Prostate gland (tissue), 2 donors: ENCODE measurements around the gene PFDN5. TPM values are rescaled to one million over a fixed set of nuclear protein-coding genes. Genes with fewer than 3 reads are reported as not detected.

Source experiments
- DNase-seq: peaks from one replicate; pipeline ENCODE4 v3.0.0-alpha.2; 2019; ENCODE audit warnings: low spot score
- H3K27ac ChIP-seq, 2 donors: fragments of 200-600 bp; sonication (generic); 2 replicates each; pipeline ENCODE4 v1.5.1; 2017 to 2019
- H3K27me3 ChIP-seq: fragments of 200-600 bp; sonication (generic); replicated peaks from 2 replicates; pipeline ENCODE4 v1.5.1; 2019; ENCODE audit not compliant: insufficient read depth
- H3K36me3 ChIP-seq, 2 donors: fragments of 200-600 bp; sonication (generic); 1 replicate in 1 of 2; 2 replicates in 1 of 2; pipeline versions ENCODE4 v1.5.1 to v1.8.1; 2017 to 2019
- H3K4me1 ChIP-seq: fragments of 200-600 bp; sonication (generic); replicated peaks from 2 replicates; pipeline ENCODE4 v1.5.1; 2019
- H3K4me3 ChIP-seq, 2 donors: fragments of 200-600 bp; sonication (generic); 2 replicates each; pipeline ENCODE4 v1.5.1; 2017 to 2019
- H3K9me3 ChIP-seq: fragments of 200-600 bp; sonication (generic); 2 replicates; pipeline ENCODE4 v1.5.1; 2017
- POLR2A ChIP-seq: fragments of 450-650 bp; IDR thresholded peaks from one replicate; pipeline ENCODE4 v1.6.1; 2016; ENCODE audit warnings: antibody characterized with exemption, mild to moderate bottlenecking
- POLR2AphosphoS5 ChIP-seq: sonication (generic); formaldehyde crosslinking; IDR thresholded peaks from one replicate; pipeline ENCODE4 v1.6.1; 2017; ENCODE audit warnings: antibody characterized with exemption
- WGBS: methylation state at CpG from one replicate; pipeline ENCODE4 v1.1.5; 2018; 5-methylcytosine and 5-hydroxymethylcytosine counted together
- intact Hi-C: fragments of 100-400 bp; cut with DNase I; formaldehyde crosslinking; loops from one replicate; pipeline ENCODE4 v1.14.2; 2022
- total RNA-seq, 2 donors: library from RNA; depleted of rRNA; stranded (reverse); fragments of >200 nt; gene quantifications; one replicate each; pipeline ENCODE4 v1.1.0, GENCODE V29; 2016
- TF ChIP-seq, protein P1 (sequence below), 4 experiments: fragments of 200-600 bp in 2 of 4; fragments of 450-650 bp in 2 of 4; sonication (generic) in 2 of 4; IDR thresholded peaks; 1 replicate in 3 of 4; 2 replicates in 1 of 4; pipeline ENCODE4 v1.5.1; 2016 to 2019; ENCODE audit warnings: antibody characterized with exemption in 4 of 4, mild to moderate bottlenecking in 2 of 4, moderate library complexity in 2 of 4

PFDN5 gene
- total RNA-seq, 2 donors from 2014 or later, result 552 to 673 TPM

- no peaks in the 10 kb centered on the region for H3K9me3 ChIP-seq
These were observed 43.6 kb downstream of the PFDN5 start for GRCh38 chr12:53338916-53339315.

DNA sequence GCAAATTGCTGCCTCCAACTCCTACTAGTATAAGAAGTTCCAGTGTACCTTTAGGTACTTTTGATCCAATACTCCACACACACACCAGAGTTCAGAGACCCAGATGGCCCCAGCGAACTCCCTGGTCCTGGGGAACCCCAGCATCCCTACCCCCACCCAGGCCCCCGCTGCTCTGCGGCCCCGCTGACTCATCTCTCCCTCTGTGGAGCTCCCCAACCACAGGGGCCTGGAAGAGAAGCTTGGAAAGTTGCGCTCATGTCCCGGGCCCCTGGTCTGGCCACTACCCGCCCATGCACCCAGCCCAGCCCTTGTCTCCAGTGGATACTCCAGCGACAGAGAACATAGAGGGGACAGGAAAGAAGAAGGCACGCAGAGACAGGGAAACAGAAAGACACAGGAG is 45.1 kb downstream of the PFDN5 start:
- Histone ChIP-seq H3K27me3 (peaks cover 10% of the 10 kb centered on the region), H3K27ac (no peak overlapping the region), H3K9me3 (no peaks in the 10 kb centered on the region), H3K4me3 (no peak overlapping the region), H3K36me3 (no peaks in the 10 kb centered on the region), H3K4me1 (no peaks in the 10 kb centered on the region)
- TF ChIP-seq POLR2A (no peak), POLR2AphosphoS5 (no peak)
- TF ChIP-seq, protein P1, sequence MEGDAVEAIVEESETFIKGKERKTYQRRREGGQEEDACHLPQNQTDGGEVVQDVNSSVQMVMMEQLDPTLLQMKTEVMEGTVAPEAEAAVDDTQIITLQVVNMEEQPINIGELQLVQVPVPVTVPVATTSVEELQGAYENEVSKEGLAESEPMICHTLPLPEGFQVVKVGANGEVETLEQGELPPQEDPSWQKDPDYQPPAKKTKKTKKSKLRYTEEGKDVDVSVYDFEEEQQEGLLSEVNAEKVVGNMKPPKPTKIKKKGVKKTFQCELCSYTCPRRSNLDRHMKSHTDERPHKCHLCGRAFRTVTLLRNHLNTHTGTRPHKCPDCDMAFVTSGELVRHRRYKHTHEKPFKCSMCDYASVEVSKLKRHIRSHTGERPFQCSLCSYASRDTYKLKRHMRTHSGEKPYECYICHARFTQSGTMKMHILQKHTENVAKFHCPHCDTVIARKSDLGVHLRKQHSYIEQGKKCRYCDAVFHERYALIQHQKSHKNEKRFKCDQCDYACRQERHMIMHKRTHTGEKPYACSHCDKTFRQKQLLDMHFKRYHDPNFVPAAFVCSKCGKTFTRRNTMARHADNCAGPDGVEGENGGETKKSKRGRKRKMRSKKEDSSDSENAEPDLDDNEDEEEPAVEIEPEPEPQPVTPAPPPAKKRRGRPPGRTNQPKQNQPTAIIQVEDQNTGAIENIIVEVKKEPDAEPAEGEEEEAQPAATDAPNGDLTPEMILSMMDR (IDR thresholded peaks at IDR 0.05), result no peak
- no peak for DNase-seq
- intact Hi-C loops, result no loop called here
- 86% methylated on average over 9 of the region's 9 CpGs for WGBS

More at GRCh38 chr12:53338916-53339315, 43.6 kb downstream of the PFDN5 start:
- TF ChIP-seq POLR2AphosphoS5 (no peak), POLR2A (no peak)
- TF ChIP-seq, protein P1 (IDR thresholded peaks at IDR 0.05), result no peak
- Histone ChIP-seq H3K4me1 (no peaks in the 10 kb centered on the region), H3K36me3 (no peaks in the 10 kb centered on the region), H3K27me3 (peaks cover 10% of the 10 kb centered on the region), H3K27ac (no peak overlapping the region), H3K4me3 (no peak overlapping the region)
- intact Hi-C loops, result no loop called here
- no peak for DNase-seq
- WGBS, result 27% methylated on average over 6 of the region's 6 CpGs

GRCh38 chr12:53343449-53343848 is 48.1 kb downstream of the PFDN5 start:
- DNase-seq, result no peak
- Histone ChIP-seq H3K27me3 (peaks cover 4% of the 10 kb centered on the region), H3K4me3 (no peak overlapping the region), H3K9me3 (no peaks in the 10 kb centered on the region), H3K36me3 (no peaks in the 10 kb centered on the region), H3K4me1 (no peaks in the 10 kb centered on the region), H3K27ac (no peak overlapping the region)
- TF ChIP-seq POLR2AphosphoS5 (no peak), POLR2A (no peak)
- TF ChIP-seq, protein P1 (IDR thresholded peaks at IDR 0.05), result no peak
- 50% methylated on average over 3 of the region's 3 CpGs for WGBS
- intact Hi-C loops, result no loop called here

DNA sequence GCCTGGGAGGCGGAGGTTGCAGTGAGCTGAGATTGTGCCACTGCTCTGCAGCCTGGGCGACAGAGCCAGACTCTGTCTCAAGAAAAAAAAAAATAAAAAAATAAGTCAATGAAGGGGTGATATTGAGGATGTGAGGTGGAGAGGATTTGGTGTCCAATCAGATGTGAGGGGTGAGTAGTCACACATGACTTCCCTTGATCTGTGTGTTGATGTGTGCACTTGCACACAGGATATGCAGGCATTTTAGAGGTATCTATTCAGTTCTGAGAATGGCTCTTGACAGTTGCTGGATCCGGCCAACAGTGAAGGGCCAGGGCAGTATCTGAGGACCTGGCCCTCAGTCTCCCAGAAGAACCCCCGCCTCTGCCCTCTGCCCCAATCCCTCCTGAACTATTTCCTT is 48.6 kb downstream of the PFDN5 start:
- intact Hi-C loops, result no loop called here
- Histone ChIP-seq H3K4me3 (no peak overlapping the region), H3K27ac (no peak overlapping the region)

GRCh38 chr12:53344487-53344823 is 49.1 kb downstream of the PFDN5 start:
- Histone ChIP-seq H3K4me1 (no peaks in the 10 kb centered on the region), H3K27me3 (no peaks in the 10 kb centered on the region), H3K36me3 (no peaks in the 10 kb centered on the region), H3K4me3 (peak overlapping the region; percentile 45 to 63), H3K27ac (peak overlapping the region in 1 of 2 donors; percentile 78), H3K9me3 (no peaks in the 10 kb centered on the region)
- no peak for DNase-seq
- WGBS, result 8% methylated on average over 6 of the region's 19 CpGs
- intact Hi-C loops, result no loop called here
- TF ChIP-seq POLR2A (no peak), POLR2AphosphoS5 (no peak)
- TF ChIP-seq, protein P1 (IDR thresholded peaks at IDR 0.05), result no peak

More for the DNA sequence above, 48.6 kb downstream of the PFDN5 start:
- 95% methylated on average over 4 of the region's 4 CpGs for WGBS
- TF ChIP-seq POLR2A, result no peak
- H3K27me3 ChIP-seq, result peaks cover 2% of the 10 kb centered on the region
- H3K36me3 ChIP-seq, result no peaks in the 10 kb centered on the region
- no peak for DNase-seq
- no peaks in the 10 kb centered on the region for H3K4me1 ChIP-seq
- no peaks in the 10 kb centered on the region for H3K9me3 ChIP-seq
